HepG2 (cell line): ENCODE measurements around the gene CNNM3. TPM values are rescaled to one million over a fixed set of nuclear protein-coding genes. Genes with fewer than 3 reads are reported as not detected.

Source experiments
- BRD4 ChIP-seq: sonication (generic); formaldehyde crosslinking; IDR thresholded peaks from 2 replicates; pipeline ENCODE4 v1.4.0; 2020; ENCODE audit warnings: missing genetic modification reagents
- EZH2 ChIP-seq: conservative IDR thresholded peaks from 2 replicates; pipeline ENCODE4 v1.6.1; 2012; ENCODE audit warnings: mild to moderate bottlenecking, low read depth, low read length, moderate library complexity
- HNF1B ChIP-seq: sonication (generic); formaldehyde crosslinking; IDR thresholded peaks from 2 replicates; pipeline ENCODE4 v1.5.1; 2020; ENCODE audit warnings: mild to moderate bottlenecking, moderate library complexity, missing genetic modification reagents
- KLF9 ChIP-seq: IDR thresholded peaks from 2 replicates; pipeline ENCODE4 v1.6.1; 2016; ENCODE audit warnings: low read depth
- PCBP1 ChIP-seq: fragments of 200-400 bp; formaldehyde crosslinking; IDR thresholded peaks from 2 replicates; pipeline ENCODE4 v1.6.1; 2017; ENCODE audit warnings: mild to moderate bottlenecking, low read depth, low read length, borderline replicate concordance
- SMARCE1 ChIP-seq: fragments of 450-650 bp; IDR thresholded peaks from 2 replicates; pipeline ENCODE4 v1.6.1; 2017; ENCODE audit warnings: borderline replicate concordance
- TAF1 ChIP-seq: sonication (generic); formaldehyde crosslinking; IDR thresholded peaks from 2 replicates; pipeline ENCODE4 v1.4.0; 2020; ENCODE audit warnings: missing genetic modification reagents
- THRA ChIP-seq: sonication (generic); formaldehyde crosslinking; IDR thresholded peaks from 2 replicates; pipeline ENCODE4 v1.4.0; 2020; ENCODE audit warnings: missing genetic modification reagents, borderline replicate concordance
- YY1 ChIP-seq: IDR thresholded peaks from 2 replicates; pipeline ENCODE4 v1.6.1; 2011; ENCODE audit warnings: low read length, low read depth, moderate library complexity, mild to moderate bottlenecking; ENCODE audit not compliant: insufficient read depth, insufficient replicate concordance
- ZBTB1 ChIP-seq: sonication (generic); formaldehyde crosslinking; IDR thresholded peaks from 2 replicates; pipeline ENCODE4 v1.4.0; 2020; ENCODE audit warnings: missing genetic modification reagents, borderline replicate concordance
- ZBTB21 ChIP-seq: sonication (generic); formaldehyde crosslinking; IDR thresholded peaks from 2 replicates; pipeline ENCODE4 v1.4.0; 2020; ENCODE audit warnings: missing genetic modification reagents
- ZFP37 ChIP-seq: sonication (generic); formaldehyde crosslinking; IDR thresholded peaks from 2 replicates; pipeline ENCODE4 v1.4.0; 2020; ENCODE audit warnings: missing genetic modification reagents, borderline replicate concordance
- ZFP90 ChIP-seq: sonication (generic); formaldehyde crosslinking; IDR thresholded peaks from 2 replicates; pipeline ENCODE4 v1.8.0; 2022; ENCODE audit warnings: missing genetic modification reagents, mild to moderate bottlenecking, inconsistent platforms, borderline replicate concordance
- ZNF350 ChIP-seq: sonication (generic); formaldehyde crosslinking; IDR thresholded peaks from 2 replicates; pipeline ENCODE4 v1.4.0; 2020; ENCODE audit warnings: mild to moderate bottlenecking, low read depth, missing genetic modification reagents, borderline replicate concordance
- ZNF563 ChIP-seq: sonication (generic); formaldehyde crosslinking; IDR thresholded peaks from 2 replicates; pipeline ENCODE4 v1.8.0; 2022; ENCODE audit warnings: mild to moderate bottlenecking, moderate library complexity, missing genetic modification reagents
- ZNF646 ChIP-seq: sonication (generic); formaldehyde crosslinking; IDR thresholded peaks from 2 replicates; pipeline ENCODE4 v1.9.0; 2021; ENCODE audit warnings: mild to moderate bottlenecking, missing genetic modification reagents
- ZNF703 ChIP-seq: sonication (generic); formaldehyde crosslinking; IDR thresholded peaks from 2 replicates; pipeline ENCODE4 v1.5.1; 2020; ENCODE audit warnings: missing genetic modification reagents, mild to moderate bottlenecking, moderate library complexity, borderline replicate concordance
- ZNF878 ChIP-seq: sonication (generic); formaldehyde crosslinking; IDR thresholded peaks from 2 replicates; pipeline ENCODE4 v1.8.1; 2023; ENCODE audit warnings: mild to moderate bottlenecking, missing genetic modification reagents, moderate library complexity
- polyA plus RNA-seq, 8 experiments: library from polyadenylated mRNA; depleted of rRNA in 3 of 8; stranded (reverse) in 7 of 8; unstranded in 1 of 8; fragments of >200 nt; fragmentation: Illumina TruSeq in 4 of 8; extraction: Trizol in 4 of 8; gene quantifications; 2 replicates each; pipeline versions ENCODE4 v1.2.1 to v1.2.3, GENCODE V29; 2011 to 2016; ENCODE audit warnings: low read depth in 4 of 8, missing spikeins in 1 of 8, mixed read lengths in 1 of 8; ENCODE audit not compliant: insufficient read depth in 1 of 8
- total RNA-seq, 5 experiments: library from RNA; depleted of rRNA; stranded (reverse); fragments of >200 nt; fragmentation: Illumina TruSeq; extraction: Trizol; gene quantifications; 2 replicates each; pipeline ENCODE4 v1.2.3, GENCODE V29; 2016; ENCODE audit warnings: low read depth in 1 of 5

The CNNM3 gene
- total and polyA plus RNA-seq, 2 of the 13 experiments (the other 11 are each of a cell fraction or from before 2014, with no cell fraction given), result 21.2 to 27.9 TPM

- no peak; the same call in 1 of the 2 replicates for TF ChIP-seq ZNF350
- TF ChIP-seq ZFP90 (CRISPR knock-in tag), result no peak; the same call in 1 of the 2 replicates
- peak; percentile 92 for TF ChIP-seq HNF1B (CRISPR knock-in tag)
- TF ChIP-seq YY1, result peak; percentile 90
- no peak for TF ChIP-seq ZNF646 (CRISPR knock-in tag)
- TF ChIP-seq ZNF563 (CRISPR knock-in tag), result peak; percentile 95
- no peak for TF ChIP-seq EZH2
- TF ChIP-seq ZNF703 (CRISPR knock-in tag), result peak; percentile 93; the same call in 1 of the 2 replicates
- TF ChIP-seq ZBTB21 (CRISPR knock-in tag), result no peak
- TF ChIP-seq ZFP37 (CRISPR knock-in tag), result 0 out of 2 replicates have a peak, but pooled peaks have one; percentile 42
- TF ChIP-seq THRA (CRISPR knock-in tag), result peak; percentile 76
- TF ChIP-seq ZNF878 (CRISPR knock-in tag), result no peak; the same call in 1 of the 2 replicates
- TF ChIP-seq BRD4 (CRISPR knock-in tag), result peak; percentile 95
- TF ChIP-seq KLF9 (CRISPR knock-in tag), result 0 out of 2 replicates have a peak, but pooled peaks have one; percentile 27
- peak; percentile 59; the same call in 1 of the 2 replicates for TF ChIP-seq PCBP1
- peak; percentile 79 for TF ChIP-seq TAF1 (CRISPR knock-in tag)
- TF ChIP-seq SMARCE1, result no peak
- TF ChIP-seq ZBTB1 (CRISPR knock-in tag), result 0 out of 2 replicates have a peak, but pooled peaks have one; percentile 51
Observed at GRCh38 chr2:96857667-96858372, 41.8 kb downstream of the CNNM3 start, which contains the start of gene ANKRD39 (continued).
